HCT116 (cell line): ENCODE data around the gene SUN3. TPM values are rescaled to one million over a fixed set of nuclear protein-coding genes. Genes with fewer than 3 reads are reported as not detected.

Experiments used
- ATAC-seq: fragments of 200-7000 bp; cut with Tn5 transposase; 2 replicates; pipeline ENCODE4 v1.9.1; 2020; ENCODE audit warnings: mild to moderate bottlenecking, moderate library complexity
- BruUV-seq: library from RNA; stranded (reverse); fragments of 400-500 nt; replicated peaks from 2 replicates; lab custom pipeline; 2021; lab: Mats Ljungman, UMichigan
- CTCF ChIA-PET: fragments of 300-600 bp; sonication (Branson Sonifier 250); formaldehyde crosslinking; loops from one replicate; lab custom pipeline; 2021; ENCODE audit warnings: antibody characterized with exemption; lab: Charles Lee
- POLR2A ChIA-PET: fragments of 300-600, 350-600 bp; sonication (Branson Sonifier 250); formaldehyde crosslinking; loops from one replicate; lab custom pipeline; 2021; ENCODE audit warnings: antibody characterized with exemption; lab: Charles Lee
- RAD21 ChIA-PET, 2 experiments: fragments of 300-600 bp; sonication (Branson Sonifier 250); formaldehyde crosslinking; loops; one replicate each; lab custom pipeline; 2023; ENCODE audit warnings: low total read pairs in 2 of 2; ENCODE audit not compliant: uncharacterized antibody in 2 of 2, unreplicated experiment in 2 of 2, low non-redundant PET in 1 of 2; lab: Charles Lee
- DNase-seq: peaks from one replicate; pipeline ENCODE4 v3.0.0-alpha.2; 2010; ENCODE audit warnings: low read depth, low spot score
- H2AFZ ChIP-seq: fragments of 200-600 bp; shearing (Covaris generic), sonication (generic); 2 replicates; pipeline ENCODE4 v1.6.1; 2017; ENCODE audit warnings: low read depth, mixed run types, mixed read lengths, antibody characterized with exemption, low read length; ENCODE audit not compliant: poor library complexity, severe bottlenecking
- H3K27ac ChIP-seq: 2 replicates; pipeline ENCODE4 v1.5.1; 2012; ENCODE audit warnings: low read depth, low read length
- H3K27me3 ChIP-seq: fragments of 200-600 bp; sonication (generic); 2 replicates; pipeline ENCODE4 v1.6.1; 2016; ENCODE audit warnings: mixed run types, low read length, mixed read lengths; ENCODE audit not compliant: insufficient read depth
- H3K36me3 ChIP-seq, 2 experiments: fragments of 200-500 bp in 1 of 2; fragments of 200-600 bp in 1 of 2; sonication (Bioruptor generic) in 1 of 2; sonication (generic) in 1 of 2; 2 replicates each; pipeline versions ENCODE4 v1.5.1 to v1.6.1; 2014 to 2016; ENCODE audit warnings: low read length in 2 of 2, inconsistent platforms in 1 of 2, mixed read lengths in 1 of 2, mixed run types in 1 of 2; ENCODE audit not compliant: insufficient read depth in 2 of 2, control insufficient read depth in 1 of 2
- H3K4me1 ChIP-seq, 2 experiments: fragments of 200-600 bp in 1 of 2; sonication (generic) in 1 of 2; 2 replicates each; pipeline versions ENCODE4 v1.5.1 to v1.6.1; 2012 to 2017; ENCODE audit warnings: low read length in 2 of 2, inconsistent platforms in 1 of 2, mild to moderate bottlenecking in 1 of 2, mixed read lengths in 1 of 2, mixed run types in 1 of 2, moderate library complexity in 1 of 2; ENCODE audit not compliant: insufficient read depth in 2 of 2, control insufficient read depth in 1 of 2
- H3K4me2 ChIP-seq: fragments of 200-600 bp; sonication (generic); 2 replicates; pipeline ENCODE4 v1.6.1; 2017; ENCODE audit warnings: mixed run types, low read length, mixed read lengths
- H3K4me3 ChIP-seq, 2 experiments: fragments of 200-600 bp in 1 of 2; sonication (generic) in 1 of 2; replicated peaks in 1 of 2; 2 replicates each; pipeline ENCODE4 v1.5.1; 2011 to 2016; ENCODE audit warnings: low read length in 2 of 2, control low read depth in 1 of 2, low read depth in 1 of 2, mild to moderate bottlenecking in 1 of 2, mixed read lengths in 1 of 2, mixed run types in 1 of 2
- H3K79me2 ChIP-seq: fragments of 200-600 bp; sonication (generic); 2 replicates; pipeline ENCODE4 v1.6.1; 2017; ENCODE audit warnings: mild to moderate bottlenecking, mixed run types, low read length, moderate library complexity, mixed read lengths; ENCODE audit not compliant: insufficient read depth
- H3K9ac ChIP-seq: fragments of 200-600 bp; sonication (generic); 2 replicates; pipeline ENCODE4 v1.6.1; 2016; ENCODE audit warnings: low read length, mixed read lengths
- H3K9me2 ChIP-seq: fragments of 200-600 bp; sonication (generic), shearing (Covaris generic); 2 replicates; pipeline ENCODE4 v1.6.1; 2017; ENCODE audit warnings: mixed run types, mild to moderate bottlenecking, moderate library complexity; ENCODE audit not compliant: insufficient read depth
- H3K9me3 ChIP-seq, 2 experiments: fragments of 200-500 bp in 1 of 2; fragments of 200-600 bp in 1 of 2; sonication (Bioruptor generic) in 1 of 2; sonication (generic) in 1 of 2; 2 replicates each; pipeline ENCODE4 v1.6.1; 2014 to 2017; ENCODE audit warnings: low read length in 2 of 2, mixed read lengths in 2 of 2, inconsistent platforms in 1 of 2, low read depth in 1 of 2, mild to moderate bottlenecking in 1 of 2, mixed run types in 1 of 2, moderate library complexity in 1 of 2; ENCODE audit not compliant: control insufficient read depth in 1 of 2, insufficient read depth in 1 of 2
- H4K20me1 ChIP-seq: fragments of 200-600 bp; sonication (generic), shearing (Covaris generic); 2 replicates; pipeline ENCODE4 v1.6.1; 2017; ENCODE audit warnings: mixed run types, mild to moderate bottlenecking, moderate library complexity; ENCODE audit not compliant: insufficient read depth
- CEBPB ChIP-seq: IDR thresholded peaks from 2 replicates; pipeline ENCODE4 v1.6.1; 2012; ENCODE audit warnings: low read depth
- ELF1 ChIP-seq: IDR thresholded peaks from 2 replicates; pipeline ENCODE4 v1.6.1; 2012; ENCODE audit warnings: low read depth, borderline replicate concordance
- EZH2phosphoT487 ChIP-seq: fragments of 200-600 bp; IDR thresholded peaks from 2 replicates; pipeline ENCODE4 v1.6.1; 2018; ENCODE audit warnings: antibody characterized with exemption, borderline replicate concordance
- POLR2A ChIP-seq: IDR thresholded peaks from 2 replicates; pipeline ENCODE4 v1.7.0; 2011; ENCODE audit warnings: borderline replicate concordance; ENCODE audit not compliant: insufficient read depth, insufficient read length; ENCODE audit errors: extremely low read depth
- ZNF274 ChIP-seq: fragments of 200-500 bp; sonication (Bioruptor generic); IDR thresholded peaks from 2 replicates; pipeline ENCODE4 v1.6.1; 2014; ENCODE audit warnings: mild to moderate bottlenecking, low read depth, low read length, inconsistent platforms
- intact Hi-C: fragments of 100-400 bp; cut with micrococcal nuclease; formaldehyde crosslinking; loops from 2 replicates; pipeline ENCODE4 v1.10.0; 2022
- total RNA-seq: library from RNA; stranded (reverse); gene quantifications from one replicate; pipeline ENCODE4 v1.2.1, GENCODE V29; 2021; ENCODE audit not compliant: unreplicated experiment
- TF ChIP-seq, protein P1 (sequence below): IDR thresholded peaks from 2 replicates; pipeline ENCODE4 v1.6.1; 2012; ENCODE audit warnings: low read depth

The SUN3 gene
- total RNA-seq, 1 experiment from 2014 or later: 4.5 TPM

DNA sequence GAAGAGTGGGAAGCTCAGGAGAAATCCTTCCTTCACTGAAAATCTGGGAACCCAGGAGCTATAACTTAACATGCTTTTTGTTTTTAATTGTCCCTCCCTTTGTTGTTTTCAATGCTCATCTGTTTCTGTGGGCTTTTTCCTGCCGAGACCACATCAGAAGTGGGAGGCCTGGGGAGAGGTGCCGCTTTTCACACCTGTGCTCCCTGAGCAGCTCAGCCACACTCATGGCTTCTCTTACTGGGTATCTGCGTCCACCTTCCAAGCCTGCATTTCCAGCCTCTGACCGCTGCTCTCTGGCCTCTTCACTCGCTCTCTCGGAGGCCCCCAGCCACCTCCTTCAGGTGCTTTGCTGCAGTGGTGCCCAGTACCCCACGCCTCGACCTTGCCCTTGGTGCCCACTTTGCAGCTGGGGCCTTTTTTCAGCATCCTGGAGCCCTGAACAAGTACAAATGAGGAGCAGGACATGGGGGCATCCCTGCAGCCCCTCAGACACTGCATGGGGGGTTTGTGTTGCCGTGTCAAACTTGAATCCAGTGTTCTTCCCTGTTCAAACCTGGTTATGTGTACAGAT, 16.4 kb upstream of the SUN3 start:
- no peak for TF ChIP-seq POLR2A
- TF ChIP-seq EZH2phosphoT487: no peak
- TF ChIP-seq, protein P1, sequence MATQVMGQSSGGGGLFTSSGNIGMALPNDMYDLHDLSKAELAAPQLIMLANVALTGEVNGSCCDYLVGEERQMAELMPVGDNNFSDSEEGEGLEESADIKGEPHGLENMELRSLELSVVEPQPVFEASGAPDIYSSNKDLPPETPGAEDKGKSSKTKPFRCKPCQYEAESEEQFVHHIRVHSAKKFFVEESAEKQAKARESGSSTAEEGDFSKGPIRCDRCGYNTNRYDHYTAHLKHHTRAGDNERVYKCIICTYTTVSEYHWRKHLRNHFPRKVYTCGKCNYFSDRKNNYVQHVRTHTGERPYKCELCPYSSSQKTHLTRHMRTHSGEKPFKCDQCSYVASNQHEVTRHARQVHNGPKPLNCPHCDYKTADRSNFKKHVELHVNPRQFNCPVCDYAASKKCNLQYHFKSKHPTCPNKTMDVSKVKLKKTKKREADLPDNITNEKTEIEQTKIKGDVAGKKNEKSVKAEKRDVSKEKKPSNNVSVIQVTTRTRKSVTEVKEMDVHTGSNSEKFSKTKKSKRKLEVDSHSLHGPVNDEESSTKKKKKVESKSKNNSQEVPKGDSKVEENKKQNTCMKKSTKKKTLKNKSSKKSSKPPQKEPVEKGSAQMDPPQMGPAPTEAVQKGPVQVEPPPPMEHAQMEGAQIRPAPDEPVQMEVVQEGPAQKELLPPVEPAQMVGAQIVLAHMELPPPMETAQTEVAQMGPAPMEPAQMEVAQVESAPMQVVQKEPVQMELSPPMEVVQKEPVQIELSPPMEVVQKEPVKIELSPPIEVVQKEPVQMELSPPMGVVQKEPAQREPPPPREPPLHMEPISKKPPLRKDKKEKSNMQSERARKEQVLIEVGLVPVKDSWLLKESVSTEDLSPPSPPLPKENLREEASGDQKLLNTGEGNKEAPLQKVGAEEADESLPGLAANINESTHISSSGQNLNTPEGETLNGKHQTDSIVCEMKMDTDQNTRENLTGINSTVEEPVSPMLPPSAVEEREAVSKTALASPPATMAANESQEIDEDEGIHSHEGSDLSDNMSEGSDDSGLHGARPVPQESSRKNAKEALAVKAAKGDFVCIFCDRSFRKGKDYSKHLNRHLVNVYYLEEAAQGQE: no peak
- TF ChIP-seq CEBPB: no peak
- no peak for TF ChIP-seq ZNF274
- no peaks in the 10 kb centered on the region for H4K20me1 ChIP-seq
- DNase-seq (no peak), ATAC-seq (no peak)
- no peak overlapping the region for H2AFZ ChIP-seq
- H3K4me3 ChIP-seq: no peak overlapping the region
- BruUV-seq: no TSS peak
- intact Hi-C loops: no loop called here
- H3K4me1 ChIP-seq: peaks cover 0 to 23% of the 10 kb centered on the region in 2 experiments; a peak in 2 of 4 replicates
- no peak overlapping the region for H3K27ac ChIP-seq
- H3K9me2 ChIP-seq: no peaks in the 10 kb centered on the region
- H3K4me2 ChIP-seq: no peak overlapping the region
- H3K9ac ChIP-seq: no peak overlapping the region
- no peaks in the 10 kb centered on the region for H3K27me3 ChIP-seq
- ChIA-PET POLR2A (no interaction called here), RAD21 (no interaction called here), CTCF (no interaction called here)
- H3K79me2 ChIP-seq: no peaks in the 10 kb centered on the region
- no peaks in the 10 kb centered on the region for H3K9me3 ChIP-seq
- H3K36me3 ChIP-seq: no peaks in the 10 kb centered on the region

DNA sequence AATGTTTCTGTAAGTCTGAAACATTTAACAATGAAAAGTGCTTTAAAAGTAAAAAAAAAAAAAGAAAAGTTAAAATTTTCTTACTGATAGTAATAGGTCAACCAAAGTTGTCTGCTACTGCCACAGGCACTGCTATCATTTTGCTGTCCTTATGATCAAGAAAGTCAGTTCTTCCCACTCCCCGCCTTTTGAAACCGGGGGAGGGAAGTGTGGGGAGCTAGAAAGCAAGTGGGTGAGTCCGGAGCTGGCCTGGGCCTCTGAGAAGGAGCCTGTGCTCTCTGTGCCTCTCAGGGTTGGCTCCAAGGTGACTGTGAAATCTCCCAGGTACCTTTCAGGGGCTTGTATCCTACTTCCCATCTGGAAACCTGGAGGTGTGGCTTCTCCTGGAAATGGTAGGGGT, 13.7 kb upstream of the SUN3 start:
- no peaks in the 10 kb centered on the region for H3K79me2 ChIP-seq
- H3K27me3 ChIP-seq: no peaks in the 10 kb centered on the region
- DNase-seq (no peak), ATAC-seq (no peak)
- no peak for TF ChIP-seq ELF1
- H3K9ac ChIP-seq: no peak overlapping the region
- H3K4me3 ChIP-seq: no peak overlapping the region
- no TSS peak for BruUV-seq
- peaks cover 0 to 9% of the 10 kb centered on the region in 2 experiments; a peak in 2 of 4 replicates for H3K4me1 ChIP-seq
- ChIA-PET CTCF (no interaction called here), RAD21 (no interaction called here), POLR2A (no interaction called here)
- H2AFZ ChIP-seq: no peak overlapping the region
- H3K27ac ChIP-seq: no peak overlapping the region
- no peak overlapping the region for H3K4me2 ChIP-seq
- no peaks in the 10 kb centered on the region for H4K20me1 ChIP-seq
- H3K9me2 ChIP-seq: no peaks in the 10 kb centered on the region
- H3K9me3 ChIP-seq: no peaks in the 10 kb centered on the region
- H3K36me3 ChIP-seq: no peaks in the 10 kb centered on the region
- intact Hi-C loops: no loop called here
